ENCODE data around the gene TAF3.
A peak's percentile ranks its signal among the peaks of the same experiment; 100 is the strongest.
"Not testable (repeated sequence)": the region's sequence is repeated elsewhere in the genome, so short reads cannot be mapped to it uniquely, and the experiment has no call there.

Gene TAF3

GRCh38 chr10:7811000-7811399 lies 7.3 kb upstream of the TAF3 start:
- DNase-seq, result no peak

- not testable (repeated sequence) for DNase-seq
Measured at GRCh38 chr10:7811743-7812142, 6.6 kb upstream of the TAF3 start.

GRCh38 chr10:7813481-7813880 lies 4.8 kb upstream of the TAF3 start:
- no peak for DNase-seq

GRCh38 chr10:7817576-7817975 lies 729 bp upstream of the TAF3 start:
- DNase-seq, result no peak

GRCh38 chr10:7817984-7818294 lies 366 bp upstream of the TAF3 start:
- DNase-seq, result no peak

GRCh38 chr10:7819121-7819460 lies 786 bp downstream of the TAF3 start:
- DNase-seq, result no peak

- no peak for DNase-seq
Measured at GRCh38 chr10:7824251-7824650, 5.9 kb downstream of the TAF3 start.

GRCh38 chr10:7826971-7827370 lies 8.7 kb downstream of the TAF3 start:
- no peak for DNase-seq

GRCh38 chr10:7829289-7829834 lies 11.1 kb downstream of the TAF3 start:
- DNase-seq, result no peak

GRCh38 chr10:7832060-7832459 lies 13.8 kb downstream of the TAF3 start:
- DNase-seq, result no peak

- DNase-seq, result no peak
Measured at GRCh38 chr10:7833210-7833609, 14.9 kb downstream of the TAF3 start.

GRCh38 chr10:7834262-7834661 lies 16.0 kb downstream of the TAF3 start:
- no peak for DNase-seq

GRCh38 chr10:7836571-7836970 lies 18.3 kb downstream of the TAF3 start:
- DNase-seq, result no peak

GRCh38 chr10:7846591-7846990 lies 28.3 kb downstream of the TAF3 start:
- DNase-seq, result no peak

GRCh38 chr10:7853226-7853842 lies 35.0 kb downstream of the TAF3 start:
- no peak for DNase-seq

GRCh38 chr10:7853890-7854289 lies 35.6 kb downstream of the TAF3 start:
- no peak for DNase-seq

- no peak for DNase-seq
Measured at GRCh38 chr10:7855205-7855604, 36.9 kb downstream of the TAF3 start.

GRCh38 chr10:7856678-7857077 lies 38.4 kb downstream of the TAF3 start:
- DNase-seq, result no peak

- no peak for DNase-seq
Measured at GRCh38 chr10:7857262-7857661, 39.0 kb downstream of the TAF3 start.

- DNase-seq, result no peak
Measured at GRCh38 chr10:7861509-7862120, 43.3 kb downstream of the TAF3 start.

- no peak for DNase-seq
Measured at GRCh38 chr10:7862121-7862514, 43.8 kb downstream of the TAF3 start.

GRCh38 chr10:7866176-7866575 lies 47.9 kb downstream of the TAF3 start:
- DNase-seq, result no peak

GRCh38 chr10:7872041-7872442 lies 53.7 kb downstream of the TAF3 start:
- DNase-seq, result peak; percentile 5

GRCh38 chr10:7874864-7875263 lies 56.6 kb downstream of the TAF3 start:
- DNase-seq, result no peak

- DNase-seq, result no peak
Measured at GRCh38 chr10:7876541-7877127, 58.3 kb downstream of the TAF3 start.

All from NCI-H2107 (cell line).